Measurements from ENCODE around the gene GRAMD2A. TPM values are rescaled to one million over a fixed set of nuclear protein-coding genes. Genes with fewer than 3 reads are reported as not detected.
A peak's percentile ranks its signal among the peaks of the same experiment; 100 is the strongest.

Gene GRAMD2A
- total RNA-seq, 2 donors from 2014 or later: 2.0 TPM

- Histone ChIP-seq H3K4me1 (ENCODE audit: control insufficient read depth, insufficient read depth, low read length) (peaks cover 5% of the 10 kb centered on the region), H3K9me3 (ENCODE audit: control insufficient read depth, low read length) (no peaks in the 10 kb centered on the region), H3K36me3 (ENCODE audit: control insufficient read depth, insufficient read depth, low read length) (no peaks in the 10 kb centered on the region), H3K4me3 (ENCODE audit: low read length) (no peak overlapping the region), H3K27ac (ENCODE audit: low read depth, low read length) (no peak overlapping the region), H3K9ac (ENCODE audit: extremely low read depth, low read length, poor library complexity, severe bottlenecking) (no peak overlapping the region), H3K27me3 (ENCODE audit: control insufficient read depth, insufficient read depth, low read length, poor library complexity, severe bottlenecking) (no peaks in the 10 kb centered on the region)
- peaks cover 2% of the 10 kb centered on the region for H3K4me1 Mint-ChIP-seq
- no peak for TF ChIP-seq CTCF (conservative IDR thresholded peaks at IDR 0.05)
- 88 to 89% methylated on average over 13 to 15 of the region's 15 CpGs for WGBS, 2 experiments (ENCODE audit: insufficient coverage in 1 of 2, insufficient read length in 1 of 2)
- no peak overlapping the region for H3K4me3 Mint-ChIP-seq
- H3K27me3 Mint-ChIP-seq (ENCODE audit: insufficient read depth): peaks cover 1% of the 10 kb centered on the region
- no peak overlapping the region for H3K27ac Mint-ChIP-seq
- DNase-seq: peak; percentile 43
- no peaks in the 10 kb centered on the region for H3K9me3 Mint-ChIP-seq
- H3K36me3 Mint-ChIP-seq (ENCODE audit: low read depth): no peaks in the 10 kb centered on the region
Measured at GRCh38 chr15:72175186-72176044, 22.2 kb downstream of the GRAMD2A start.

GRCh38 chr15:72174551-72175165 is 22.9 kb downstream of the GRAMD2A start:
- Mint-ChIP-seq H3K36me3 (ENCODE audit: low read depth) (no peaks in the 10 kb centered on the region), H3K4me1 (no peaks in the 10 kb centered on the region), H3K27ac (no peak overlapping the region), H3K4me3 (no peak overlapping the region), H3K9me3 (no peaks in the 10 kb centered on the region), H3K27me3 (ENCODE audit: insufficient read depth) (peaks cover 1% of the 10 kb centered on the region)
- no peaks in the 10 kb centered on the region for H3K9me3 ChIP-seq (ENCODE audit: control insufficient read depth, low read length)
- WGBS, 2 experiments (ENCODE audit: insufficient coverage in 1 of 2, insufficient read length in 1 of 2): 80 to 81% methylated on average over 3 to 5 of the region's 5 CpGs
- TF ChIP-seq CTCF (conservative IDR thresholded peaks at IDR 0.05): no peak
- H3K27ac ChIP-seq (ENCODE audit: low read depth, low read length): no peak overlapping the region
- no peak overlapping the region for H3K4me3 ChIP-seq (ENCODE audit: low read length)
- H3K9ac ChIP-seq (ENCODE audit: extremely low read depth, low read length, poor library complexity, severe bottlenecking): no peak overlapping the region
- no peaks in the 10 kb centered on the region for H3K27me3 ChIP-seq (ENCODE audit: control insufficient read depth, insufficient read depth, low read length, poor library complexity, severe bottlenecking)
- no peak for DNase-seq
- H3K4me1 ChIP-seq (ENCODE audit: control insufficient read depth, insufficient read depth, low read length): peaks cover 2% of the 10 kb centered on the region
- no peaks in the 10 kb centered on the region for H3K36me3 ChIP-seq (ENCODE audit: control insufficient read depth, insufficient read depth, low read length)

GRCh38 chr15:72173864-72174550 is 23.6 kb downstream of the GRAMD2A start:
- Mint-ChIP-seq H3K27me3 (ENCODE audit: insufficient read depth) (peaks cover 1% of the 10 kb centered on the region), H3K27ac (no peak overlapping the region), H3K4me3 (no peak overlapping the region), H3K4me1 (peaks cover 5% of the 10 kb centered on the region), H3K36me3 (ENCODE audit: low read depth) (no peaks in the 10 kb centered on the region), H3K9me3 (no peaks in the 10 kb centered on the region)
- Histone ChIP-seq H3K9me3 (ENCODE audit: control insufficient read depth, low read length) (no peaks in the 10 kb centered on the region), H3K4me1 (ENCODE audit: control insufficient read depth, insufficient read depth, low read length) (no peaks in the 10 kb centered on the region), H3K36me3 (ENCODE audit: control insufficient read depth, insufficient read depth, low read length) (no peaks in the 10 kb centered on the region), H3K27ac (ENCODE audit: low read depth, low read length) (no peak overlapping the region), H3K27me3 (ENCODE audit: control insufficient read depth, insufficient read depth, low read length, poor library complexity, severe bottlenecking) (no peaks in the 10 kb centered on the region), H3K9ac (ENCODE audit: extremely low read depth, low read length, poor library complexity, severe bottlenecking) (no peak overlapping the region), H3K4me3 (ENCODE audit: low read length) (no peak overlapping the region)
- TF ChIP-seq CTCF (conservative IDR thresholded peaks at IDR 0.05): no peak
- 97 to 98% methylated on average over 6 to 12 of the region's 12 CpGs for WGBS, 2 experiments (ENCODE audit: insufficient coverage in 1 of 2, insufficient read length in 1 of 2)
- DNase-seq: no peak
